Cardiac muscle cell (in vitro differentiated cells and primary cell): ENCODE measurements around the gene NOVA2. TPM values are rescaled to one million over a fixed set of nuclear protein-coding genes. Genes with fewer than 3 reads are reported as not detected.
A peak's percentile ranks its signal among the peaks of the same experiment; 100 is the strongest.

ENCODE experiments used
- DNase-seq, 2 donors: peaks; one replicate each; pipeline versions ENCODE4 v3.0.0 to v3.0.0-alpha.2; 2010 to 2017; ENCODE audit warnings: low read depth in 1 of 2, low spot score in 1 of 2
- H3K27ac ChIP-seq: fragments of 200-600 bp; sonication (generic); 2 replicates; pipeline ENCODE4 v1.5.1; 2016
- H3K27me3 ChIP-seq: fragments of 200-600 bp; sonication (generic); 2 replicates; pipeline ENCODE4 v1.6.0; 2016; ENCODE audit warnings: control low read depth
- H3K36me3 ChIP-seq: fragments of 200-600 bp; sonication (generic); 2 replicates; pipeline ENCODE4 v1.5.1; 2016; ENCODE audit warnings: control low read depth
- H3K4me1 ChIP-seq: fragments of 200-600 bp; sonication (generic); 2 replicates; pipeline ENCODE4 v1.8.1; 2017; ENCODE audit warnings: low read depth, mild to moderate bottlenecking, mixed run types
- H3K4me3 ChIP-seq: fragments of 200-600 bp; sonication (generic); 2 replicates; pipeline ENCODE4 v1.5.1; 2016; ENCODE audit warnings: mild to moderate bottlenecking
- H3K9me3 ChIP-seq: fragments of 200-600 bp; sonication (generic); 2 replicates; pipeline ENCODE4 v1.5.1; 2017; ENCODE audit warnings: low read depth, mild to moderate bottlenecking, control low read depth
- CTCF ChIP-seq: IDR thresholded peaks from 2 replicates; pipeline ENCODE4 v1.5.1; 2012; ENCODE audit warnings: low read depth, mild to moderate bottlenecking, low read length
- polyA plus RNA-seq: library from polyadenylated mRNA; unstranded; fragments of >200 nt; fragmentation: Nextera tagmentation; extraction: Ambion mirVana; gene quantifications from 2 replicates; pipeline ENCODE4 v1.2.1, GENCODE V29; 2016
- total RNA-seq: library from RNA; depleted of rRNA; stranded (reverse); fragments of >200 nt; gene quantifications from 2 replicates; pipeline ENCODE4 v1.2.3, GENCODE V29; 2016

The NOVA2 gene
- total and polyA plus RNA-seq, 2 experiments from 2014 or later, result 0.17 to 0.71 TPM

DNA sequence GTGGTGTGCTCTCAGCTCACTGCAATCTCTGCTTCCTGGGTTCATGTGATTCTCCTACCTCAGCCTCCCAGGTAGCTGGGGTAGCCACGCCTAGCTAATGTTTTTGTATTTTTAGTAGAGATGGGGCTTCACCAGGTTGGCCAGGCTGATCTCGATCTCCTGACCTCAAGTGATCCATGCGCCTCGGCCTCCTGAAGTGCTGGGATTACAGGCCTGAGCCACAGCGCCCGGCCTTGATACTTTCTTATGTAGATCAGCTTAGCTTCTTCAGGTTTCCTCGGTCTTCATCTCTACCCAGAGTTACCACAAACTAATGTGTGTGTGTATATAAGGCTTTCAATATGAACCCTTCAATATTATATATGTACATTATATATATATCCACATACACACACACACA is 11.7 kb upstream of the NOVA2 start:
- H3K4me3 ChIP-seq, result no peak overlapping the region
- no peak overlapping the region for H3K27ac ChIP-seq
- DNase-seq, result no peak
- no peaks in the 10 kb centered on the region for H3K9me3 ChIP-seq
- H3K36me3 ChIP-seq, result no peaks in the 10 kb centered on the region
- H3K4me1 ChIP-seq, result no peaks in the 10 kb centered on the region
- H3K27me3 ChIP-seq, result peaks cover 8% of the 10 kb centered on the region
- TF ChIP-seq CTCF, result no peak

DNA sequence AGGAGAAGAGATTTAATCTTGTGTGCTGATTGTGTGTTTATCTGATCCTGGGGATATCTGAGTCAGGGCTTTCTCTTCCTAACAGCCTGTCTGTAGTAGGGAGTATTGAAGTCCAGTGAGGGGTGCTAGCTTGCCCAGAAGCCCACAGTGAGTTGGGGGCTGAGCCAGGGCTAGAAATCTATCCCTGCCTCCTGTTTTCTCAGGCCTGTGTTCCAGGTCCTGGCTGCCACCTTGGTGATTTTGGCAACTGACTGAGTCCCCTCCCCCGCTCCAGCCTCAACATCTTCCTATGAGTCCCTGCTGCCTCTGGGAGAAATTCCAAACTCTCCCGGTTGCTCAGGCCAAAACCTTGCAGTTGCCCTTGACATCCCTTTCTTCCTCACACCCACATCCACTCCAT is 7.7 kb upstream of the NOVA2 start:
- H3K27me3 ChIP-seq, result peaks cover 4% of the 10 kb centered on the region
- no peaks in the 10 kb centered on the region for H3K9me3 ChIP-seq
- no peak for TF ChIP-seq CTCF
- no peak overlapping the region for H3K27ac ChIP-seq
- H3K4me1 ChIP-seq, result no peaks in the 10 kb centered on the region
- H3K36me3 ChIP-seq, result no peaks in the 10 kb centered on the region
- no peak overlapping the region for H3K4me3 ChIP-seq
- peak in 1 of 2 donors; percentile 42 for DNase-seq

DNA sequence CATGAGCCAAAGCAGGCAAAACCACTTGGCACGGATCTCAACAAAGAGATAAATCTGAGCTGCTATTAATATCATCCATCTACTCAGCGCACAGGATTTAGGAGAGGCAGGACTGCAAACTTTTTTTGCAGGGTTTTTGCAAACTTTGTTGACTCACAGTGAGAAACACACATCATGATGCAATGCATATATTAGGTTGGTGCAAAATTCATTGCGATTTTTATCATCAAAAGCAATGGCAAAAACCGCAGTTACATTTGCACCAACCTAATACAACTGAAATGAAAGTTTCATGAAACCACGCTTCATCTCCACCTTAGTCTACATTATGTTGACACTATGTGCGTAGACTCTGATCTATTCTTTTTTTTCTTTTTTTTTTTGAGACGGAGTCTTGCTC is 4.5 kb upstream of the NOVA2 start:
- Histone ChIP-seq H3K9me3 (no peaks in the 10 kb centered on the region), H3K27me3 (peaks cover 27% of the 10 kb centered on the region), H3K4me3 (no peak overlapping the region), H3K36me3 (no peaks in the 10 kb centered on the region), H3K4me1 (no peaks in the 10 kb centered on the region), H3K27ac (no peak overlapping the region)
- no peak for TF ChIP-seq CTCF
- no peak for DNase-seq

GRCh38 chr19:45976178-45976577 is 2.5 kb upstream of the NOVA2 start:
- no peak for TF ChIP-seq CTCF
- Histone ChIP-seq H3K27me3 (peaks cover 46% of the 10 kb centered on the region), H3K27ac (no peak overlapping the region), H3K4me1 (no peaks in the 10 kb centered on the region), H3K36me3 (no peaks in the 10 kb centered on the region), H3K9me3 (no peaks in the 10 kb centered on the region), H3K4me3 (no peak overlapping the region)
- DNase-seq, result peak in 1 of 2 donors; percentile 36

- Histone ChIP-seq H3K36me3 (no peaks in the 10 kb centered on the region), H3K4me3 (no peak overlapping the region), H3K27ac (no peak overlapping the region), H3K4me1 (no peaks in the 10 kb centered on the region), H3K9me3 (no peaks in the 10 kb centered on the region), H3K27me3 (peaks cover 53% of the 10 kb centered on the region)
- DNase-seq, result no peak
- TF ChIP-seq CTCF, result no peak
Observed at GRCh38 chr19:45975306-45976070, 1.8 kb upstream of the NOVA2 start.
